ENCODE results near the gene CAMTA1. TPM values are rescaled to one million over a fixed set of nuclear protein-coding genes. Genes with fewer than 3 reads are reported as not detected.

CAMTA1 gene
- total RNA-seq, 2 experiments from 2014 or later = 43.9 to 73.3 TPM

- ChIA-PET CTCF (ENCODE audit: unreplicated experiment) (no interaction called here), POLR2A (no interaction called here)
- TF ChIP-seq CTCF (conservative IDR thresholded peaks at IDR 0.05; ENCODE audit: low read length) (no peak), EZH2phosphoT487 (IDR thresholded peaks at IDR 0.05; ENCODE audit: borderline replicate concordance, low read depth, low read length) (no peak)
- Histone ChIP-seq H3K4me2 (ENCODE audit: low read length) (no peak overlapping the region), H3K9me3 (ENCODE audit: low read length) (no peaks in the 10 kb centered on the region), H3K9me2 (ENCODE audit: insufficient read depth, low read length) (no peaks in the 10 kb centered on the region), H3K4me1 (ENCODE audit: insufficient read depth, low read length, poor library complexity, severe bottlenecking) (no peaks in the 10 kb centered on the region), H3K27ac (ENCODE audit: low read depth, low read length, poor library complexity, severe bottlenecking) (no peak overlapping the region), H3K4me3 (ENCODE audit: low read depth, low read length, poor library complexity, severe bottlenecking) (no peak overlapping the region), H3K79me2 (ENCODE audit: insufficient read depth, low read depth, low read length) (no peaks in the 10 kb centered on the region), H2AFZ (ENCODE audit: low read length) (no peak overlapping the region), H3K36me3 (ENCODE audit: insufficient read depth, low read length) (no peaks in the 10 kb centered on the region), H4K20me1 (ENCODE audit: insufficient read depth, low read length) (no peaks in the 10 kb centered on the region)
- no TSS peak for BruUV-seq (replicated peaks)
- DNase-seq (ENCODE audit: low spot score) = no peak
- intact Hi-C loops (cut with micrococcal nuclease; ENCODE audit: unreplicated experiment) = no loop called here
Observed at GRCh38 chr1:7388488-7389185, 603.4 kb downstream of the CAMTA1 start.

- no peaks in the 10 kb centered on the region for H3K36me3 ChIP-seq (ENCODE audit: insufficient read depth, low read length)
- H3K9me2 ChIP-seq (ENCODE audit: insufficient read depth, low read length) = no peaks in the 10 kb centered on the region
- H3K4me1 ChIP-seq (ENCODE audit: insufficient read depth, low read length, poor library complexity, severe bottlenecking) = no peaks in the 10 kb centered on the region
- intact Hi-C loops (cut with micrococcal nuclease; ENCODE audit: unreplicated experiment) = no loop called here
- H4K20me1 ChIP-seq (ENCODE audit: insufficient read depth, low read length) = no peaks in the 10 kb centered on the region
- H3K4me3 ChIP-seq (ENCODE audit: low read depth, low read length, poor library complexity, severe bottlenecking) = no peak overlapping the region
- no TSS peak for BruUV-seq (replicated peaks)
- no peak overlapping the region for H2AFZ ChIP-seq (ENCODE audit: low read length)
- no peak overlapping the region for H3K4me2 ChIP-seq (ENCODE audit: low read length)
- H3K9me3 ChIP-seq (ENCODE audit: low read length) = no peaks in the 10 kb centered on the region
- no peak overlapping the region for H3K27ac ChIP-seq (ENCODE audit: low read depth, low read length, poor library complexity, severe bottlenecking)
- no peak for DNase-seq (ENCODE audit: low spot score)
- no peaks in the 10 kb centered on the region for H3K79me2 ChIP-seq (ENCODE audit: insufficient read depth, low read depth, low read length)
- POLR2A ChIA-PET = interaction anchor here (0.5 kb wide), 1 partner anchor 366 kb away, joined by 3 read pairs; no protein-coding TSS in a partner anchor
- TF ChIP-seq EZH2phosphoT487 (IDR thresholded peaks at IDR 0.05; ENCODE audit: borderline replicate concordance, low read depth, low read length) (no peak), CTCF (conservative IDR thresholded peaks at IDR 0.05; ENCODE audit: low read length) (no peak)
- CTCF ChIA-PET (ENCODE audit: unreplicated experiment) = no interaction called here
Observed at GRCh38 chr1:7389201-7389905, 604.1 kb downstream of the CAMTA1 start.
